H1 (cell line): Measurements from ENCODE around the gene METRNL. TPM values are rescaled to one million over a fixed set of nuclear protein-coding genes. Genes with fewer than 3 reads are reported as not detected.

Experiments
- CBX5 ChIP-seq: fragments of 300-800, 300-1000 bp; sonication (generic); IDR thresholded peaks from 2 replicates; pipeline ENCODE4 v1.7.1; 2016; ENCODE audit warnings: antibody characterized with exemption, low read length, low read depth
- POLR2AphosphoS5 ChIP-seq: IDR thresholded peaks from 2 replicates; pipeline ENCODE4 v1.6.1; 2011; ENCODE audit warnings: low read depth, low read length
- polyA plus RNA-seq, 7 experiments: library from polyadenylated mRNA; depleted of rRNA in 3 of 7; stranded (reverse) in 5 of 7; unstranded in 2 of 7; fragments of >200 nt in 5 of 7; fragments of 200-250 nt in 2 of 7; gene quantifications; 1 replicate in 5 of 7; 2 replicates in 1 of 7; 4 replicates in 1 of 7; pipeline versions ENCODE4 v1.2.1 to v1.2.3, GENCODE V29; 2011 to 2013; ENCODE audit warnings: missing spikeins in 2 of 7, mixed read lengths in 2 of 7
- total RNA-seq: library from RNA; stranded (reverse); fragmentation: NEBNext Ultra II Directional; extraction: Animal tissue kit (Norgen Biotek cat#: 25700); gene quantifications from 2 replicates; pipeline ENCODE4 v1.2.1, GENCODE V29; 2021

Gene METRNL
- total and polyA plus RNA-seq, 2 of the 8 experiments (the other 6 are each of a cell fraction or from before 2014, with no cell fraction given): 13.9 to 14.2 TPM

- TF ChIP-seq POLR2AphosphoS5 (no peak), CBX5 (no peak)
Observed at GRCh38 chr17:83089328-83090132, 10.1 kb downstream of the METRNL start (continued).
